ENCODE measurements around the gene FAM131A.

- TF ChIP-seq CTCF (IDR thresholded peaks at IDR 0.05; ENCODE audit: insufficient read depth, low read length) (no peak), REST (IDR thresholded peaks at IDR 0.05; ENCODE audit: insufficient replicate concordance, low read depth) (no peak), POLR2AphosphoS5 (IDR thresholded peaks at IDR 0.05; ENCODE audit: low read depth) (no peak)
These were observed 48.8 kb downstream of the FAM131A start for GRCh38 chr3:184386047-184386806.

All from HL-60 (cell line).